T-helper 17 cell (primary cell): ENCODE data around the gene AQP1. TPM values are rescaled to one million over a fixed set of nuclear protein-coding genes. Genes with fewer than 3 reads are reported as not detected.

Experiments
- ATAC-seq: fragments of 150-1000 bp; cut with Tn5 transposase; 2 replicates; pipeline ENCODE4 v1.10.0; 2021; ENCODE audit warnings: mild to moderate bottlenecking, moderate library complexity
- DNase-seq, 3 donors: peaks; one replicate each; pipeline versions ENCODE4 v3.0.0 to v3.0.0-alpha.2; 2020 to 2021
- H3K9me3 ChIP-seq: one replicate; pipeline ENCODE4 v1.7.0; 2013; ENCODE audit warnings: low read length, mild to moderate bottlenecking; ENCODE audit not compliant: control insufficient read depth, poor library complexity, severe bottlenecking
- H3K27ac Mint-ChIP-seq: one replicate; pipeline ENCODE4 v1.8.0; 2022; ENCODE audit warnings: mild to moderate bottlenecking, moderate library complexity, mixed read lengths
- H3K27me3 Mint-ChIP-seq: one replicate; pipeline ENCODE4 v1.8.0; 2022; ENCODE audit warnings: mixed read lengths
- H3K36me3 Mint-ChIP-seq: one replicate; pipeline ENCODE4 v1.8.0; 2022; ENCODE audit warnings: low read depth, mixed read lengths
- H3K4me1 Mint-ChIP-seq: one replicate; pipeline ENCODE4 v1.8.0; 2022; ENCODE audit warnings: mild to moderate bottlenecking, mixed read lengths
- H3K4me3 Mint-ChIP-seq: one replicate; pipeline ENCODE4 v1.8.0; 2022; ENCODE audit warnings: mild to moderate bottlenecking, moderate library complexity, mixed read lengths
- total RNA-seq, 4 donors: library from RNA in 2 of 4; stranded (reverse) in 2 of 4; gene quantifications; one replicate each; pipeline ENCODE4 v1.2.3 and lab custom pipeline; 2022 to 2026

The AQP1 gene
- total RNA-seq, 2 donors from 2014 or later, result 0.35 to 0.83 TPM

GRCh38 chr7:30932562-30932961, 20.9 kb downstream of the AQP1 start:
- Mint-ChIP-seq H3K36me3 (no peaks in the 10 kb centered on the region), H3K27ac (no peak overlapping the region), H3K4me3 (no peak overlapping the region), H3K27me3 (peaks cover 27% of the 10 kb centered on the region), H3K4me1 (no peaks in the 10 kb centered on the region)
- ATAC-seq (no peak), DNase-seq (no peak)
- H3K9me3 ChIP-seq, result no peaks in the 10 kb centered on the region

DNA sequence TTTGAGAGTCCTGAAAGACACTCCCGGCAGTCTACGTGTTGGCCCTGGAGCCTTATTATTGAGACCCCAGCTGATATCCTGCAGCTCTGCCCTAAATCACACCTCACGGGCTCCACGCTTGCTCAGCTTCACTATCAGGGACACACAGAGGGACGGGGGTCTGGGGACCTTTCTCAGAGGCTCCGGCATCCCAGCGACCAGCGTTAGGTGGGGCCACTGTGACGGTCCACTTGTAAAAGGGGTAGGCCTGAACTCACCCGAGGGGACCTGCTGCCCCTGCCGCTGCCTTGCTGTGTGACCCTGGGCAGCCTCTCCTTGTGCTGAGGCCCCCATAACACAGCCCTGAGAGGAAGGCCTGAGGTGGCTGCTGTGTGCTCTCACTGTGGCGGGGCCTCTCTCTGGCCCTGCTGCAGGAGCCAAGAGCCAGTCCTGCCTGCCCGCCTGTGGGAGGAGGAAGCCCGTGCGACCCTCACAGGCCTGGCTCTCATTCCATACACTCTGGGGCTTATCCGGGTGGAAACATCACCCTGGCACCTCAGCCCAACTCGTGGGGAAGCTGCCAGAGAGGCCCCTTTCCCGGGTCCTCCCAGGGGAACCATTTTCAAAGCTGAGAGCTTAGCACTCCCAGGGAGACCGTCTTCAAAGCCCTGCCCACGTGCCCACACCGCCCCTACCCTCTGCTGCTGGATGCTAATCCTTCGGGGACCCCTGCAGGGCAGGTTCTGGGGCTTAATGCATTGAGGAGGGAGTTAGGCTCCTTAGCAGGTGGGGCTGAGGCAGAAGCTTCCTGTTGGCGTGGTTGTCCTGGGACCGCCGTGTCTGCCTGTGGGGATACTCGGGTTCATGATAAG, 21.7 kb downstream of the AQP1 start:
- Mint-ChIP-seq H3K27me3 (peaks cover 29% of the 10 kb centered on the region), H3K27ac (no peak overlapping the region), H3K4me1 (no peaks in the 10 kb centered on the region), H3K36me3 (no peaks in the 10 kb centered on the region), H3K4me3 (no peak overlapping the region)
- no peak for DNase-seq
- no peaks in the 10 kb centered on the region for H3K9me3 ChIP-seq
- no peak for ATAC-seq

DNA sequence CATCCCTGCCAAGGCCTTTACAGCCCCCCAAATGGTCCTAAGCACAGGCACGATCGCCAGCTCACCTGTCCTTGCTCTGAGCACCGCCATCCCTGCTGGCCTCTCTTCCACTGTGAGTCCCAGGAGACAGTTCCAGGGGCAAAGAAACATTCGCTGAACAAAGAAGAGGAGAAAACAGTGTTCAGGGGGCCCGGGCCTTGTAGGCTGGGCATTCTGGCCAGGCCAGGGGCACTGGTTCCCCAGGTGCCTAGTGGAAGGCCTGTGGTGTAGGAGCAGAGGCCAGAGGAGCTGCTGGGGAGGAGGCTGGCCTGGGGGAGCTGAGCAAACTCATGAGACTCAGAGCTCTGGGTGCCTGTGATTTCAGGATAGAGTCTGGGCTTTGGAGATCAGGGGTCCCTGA, 22.6 kb downstream of the AQP1 start:
- no peak for DNase-seq
- Mint-ChIP-seq H3K36me3 (no peaks in the 10 kb centered on the region), H3K4me1 (no peaks in the 10 kb centered on the region), H3K27me3 (peaks cover 33% of the 10 kb centered on the region), H3K4me3 (no peak overlapping the region), H3K27ac (no peak overlapping the region)
- ATAC-seq, result no peak
- H3K9me3 ChIP-seq, result no peaks in the 10 kb centered on the region

DNA sequence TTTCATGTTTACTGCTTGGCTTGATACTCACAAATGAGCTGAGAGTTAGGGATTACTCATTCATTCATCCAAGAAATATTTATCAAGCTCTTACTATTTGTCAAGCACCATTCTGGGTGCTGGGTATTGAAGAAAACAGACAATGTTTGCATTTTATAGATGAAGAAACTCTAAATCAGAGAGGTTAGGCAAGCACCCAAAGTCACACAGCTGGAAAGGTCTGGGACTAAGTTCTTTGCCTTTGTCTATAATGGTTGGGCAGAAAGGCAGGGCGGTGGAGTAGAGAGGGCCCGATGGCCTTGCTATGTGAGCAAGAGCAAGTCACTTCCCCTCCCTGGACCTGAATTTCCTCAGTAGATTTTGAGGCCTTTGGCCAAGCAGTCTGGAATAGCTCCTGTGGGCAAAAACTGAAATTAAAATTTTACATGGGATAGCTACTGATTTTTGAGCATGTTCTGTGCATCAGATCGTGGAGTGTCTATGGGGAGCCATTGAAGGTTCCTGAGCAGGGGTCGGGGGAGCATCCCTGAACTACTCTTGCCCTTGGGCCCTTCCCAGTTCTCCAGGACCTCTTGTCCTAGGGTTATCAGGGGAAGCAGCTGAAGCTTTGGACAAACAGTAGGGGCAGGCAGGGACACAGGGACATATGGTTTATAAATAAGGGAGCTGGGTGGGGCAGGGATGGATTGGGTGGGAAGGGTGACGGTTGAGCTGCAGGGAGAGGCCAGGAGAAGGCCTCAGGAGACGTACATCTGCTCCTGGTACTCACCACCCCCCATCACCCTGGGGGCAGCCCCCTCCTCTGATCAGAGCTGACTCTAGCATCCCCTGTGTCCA, 23.3 kb downstream of the AQP1 start:
- H3K36me3 Mint-ChIP-seq, result no peaks in the 10 kb centered on the region
- no peak for ATAC-seq
- H3K9me3 ChIP-seq, result no peaks in the 10 kb centered on the region
- no peaks in the 10 kb centered on the region for H3K4me1 Mint-ChIP-seq
- H3K27me3 Mint-ChIP-seq, result peaks cover 32% of the 10 kb centered on the region
- H3K4me3 Mint-ChIP-seq, result no peak overlapping the region
- H3K27ac Mint-ChIP-seq, result no peak overlapping the region
- no peak for DNase-seq

DNA sequence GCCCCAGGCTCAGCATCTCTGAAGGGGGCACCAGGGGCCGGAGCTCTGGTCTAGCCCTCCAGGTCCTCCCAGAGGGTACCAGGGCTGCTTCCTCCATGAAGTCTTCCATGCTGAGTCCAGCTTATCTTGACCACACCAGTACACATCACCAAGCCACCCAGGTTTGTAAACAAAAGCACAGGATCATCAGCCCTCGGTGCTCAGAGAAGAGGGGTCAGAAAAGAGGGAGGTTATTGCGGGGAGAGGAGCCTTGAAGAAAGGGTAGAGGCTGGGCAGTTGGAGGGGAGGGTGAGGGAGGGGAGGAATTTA, 23.9 kb downstream of the AQP1 start:
- Mint-ChIP-seq H3K27me3 (peaks cover 32% of the 10 kb centered on the region), H3K4me3 (no peak overlapping the region), H3K27ac (no peak overlapping the region), H3K36me3 (no peaks in the 10 kb centered on the region), H3K4me1 (no peaks in the 10 kb centered on the region)
- no peaks in the 10 kb centered on the region for H3K9me3 ChIP-seq
- ATAC-seq (no peak), DNase-seq (no peak)

GRCh38 chr7:30936650-30937245, 25.1 kb downstream of the AQP1 start:
- no peaks in the 10 kb centered on the region for H3K9me3 ChIP-seq
- no peaks in the 10 kb centered on the region for H3K4me1 Mint-ChIP-seq
- H3K36me3 Mint-ChIP-seq, result no peaks in the 10 kb centered on the region
- H3K4me3 Mint-ChIP-seq, result no peak overlapping the region
- peaks cover 33% of the 10 kb centered on the region for H3K27me3 Mint-ChIP-seq
- peak overlapping the region; percentile 45 for H3K27ac Mint-ChIP-seq
- DNase-seq, result no peak
- ATAC-seq, result no peak

DNA sequence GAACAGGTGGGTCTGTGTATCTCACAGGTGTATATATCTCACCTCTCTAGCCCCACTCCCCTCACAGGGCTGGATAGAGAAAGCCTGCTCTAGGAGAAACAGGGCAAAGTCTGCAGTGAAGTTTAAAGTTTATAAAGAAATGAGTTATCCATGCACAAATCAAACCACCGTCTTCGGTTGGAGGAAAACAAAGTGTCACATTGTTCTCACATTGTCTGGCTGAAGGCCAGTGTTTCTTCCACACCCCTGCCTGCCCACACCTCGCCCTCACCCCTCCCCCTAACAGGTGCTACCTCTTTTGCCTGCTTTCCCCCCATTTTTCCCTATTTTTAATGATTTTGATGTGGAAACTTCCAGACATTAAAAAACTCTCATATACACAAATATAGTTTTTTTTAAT, 25.8 kb downstream of the AQP1 start:
- ATAC-seq, result no peak
- Mint-ChIP-seq H3K4me1 (no peaks in the 10 kb centered on the region), H3K36me3 (no peaks in the 10 kb centered on the region)

GRCh38 chr7:30938435-30939316, 27.0 kb downstream of the AQP1 start:
- no peaks in the 10 kb centered on the region for H3K9me3 ChIP-seq
- H3K4me3 Mint-ChIP-seq, result no peak overlapping the region
- no peak overlapping the region for H3K27ac Mint-ChIP-seq
- ATAC-seq (peak; percentile 63), DNase-seq (peak in 2 of 3 donors; percentile 38 to 51)
- peaks cover 45% of the 10 kb centered on the region for H3K27me3 Mint-ChIP-seq
- H3K36me3 Mint-ChIP-seq, result no peaks in the 10 kb centered on the region
- H3K4me1 Mint-ChIP-seq, result no peaks in the 10 kb centered on the region

More for the DNA sequence above, 25.8 kb downstream of the AQP1 start:
- no peak for DNase-seq
- peaks cover 36% of the 10 kb centered on the region for H3K27me3 Mint-ChIP-seq
- no peaks in the 10 kb centered on the region for H3K9me3 ChIP-seq
- H3K27ac Mint-ChIP-seq, result no peak overlapping the region
- no peak overlapping the region for H3K4me3 Mint-ChIP-seq

GRCh38 chr7:30941582-30942323, 30.1 kb downstream of the AQP1 start:
- no peaks in the 10 kb centered on the region for H3K9me3 ChIP-seq
- Mint-ChIP-seq H3K27ac (no peak overlapping the region), H3K4me1 (no peaks in the 10 kb centered on the region), H3K27me3 (peaks cover 39% of the 10 kb centered on the region), H3K4me3 (no peak overlapping the region), H3K36me3 (no peaks in the 10 kb centered on the region)
- ATAC-seq, result no peak
- no peak for DNase-seq

DNA sequence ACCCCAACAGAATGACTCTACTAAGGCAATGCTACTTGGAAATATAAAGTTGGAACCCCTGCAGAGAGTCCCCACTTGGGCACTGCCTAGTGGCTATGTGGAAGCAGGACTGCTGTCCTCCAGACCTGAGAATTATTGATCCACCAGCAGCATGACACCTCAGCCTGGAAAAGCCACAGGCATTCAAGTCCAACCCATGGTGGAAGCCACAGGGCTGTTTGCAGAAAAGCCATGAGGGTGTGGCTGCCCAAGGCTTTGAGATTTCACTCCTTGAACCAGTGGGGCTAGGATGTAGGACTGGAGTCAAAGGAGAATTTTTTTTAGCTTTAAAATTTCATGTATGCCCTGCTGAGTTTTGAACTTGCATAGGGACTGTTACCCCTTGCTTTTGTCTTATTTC, 38.5 kb downstream of the AQP1 start:
- peaks cover 3% of the 10 kb centered on the region for H3K9me3 ChIP-seq
- H3K4me1 Mint-ChIP-seq, result no peaks in the 10 kb centered on the region
- DNase-seq (no peak), ATAC-seq (no peak)
- H3K36me3 Mint-ChIP-seq, result no peaks in the 10 kb centered on the region
- no peak overlapping the region for H3K27ac Mint-ChIP-seq
- no peaks in the 10 kb centered on the region for H3K27me3 Mint-ChIP-seq
- no peak overlapping the region for H3K4me3 Mint-ChIP-seq

DNA sequence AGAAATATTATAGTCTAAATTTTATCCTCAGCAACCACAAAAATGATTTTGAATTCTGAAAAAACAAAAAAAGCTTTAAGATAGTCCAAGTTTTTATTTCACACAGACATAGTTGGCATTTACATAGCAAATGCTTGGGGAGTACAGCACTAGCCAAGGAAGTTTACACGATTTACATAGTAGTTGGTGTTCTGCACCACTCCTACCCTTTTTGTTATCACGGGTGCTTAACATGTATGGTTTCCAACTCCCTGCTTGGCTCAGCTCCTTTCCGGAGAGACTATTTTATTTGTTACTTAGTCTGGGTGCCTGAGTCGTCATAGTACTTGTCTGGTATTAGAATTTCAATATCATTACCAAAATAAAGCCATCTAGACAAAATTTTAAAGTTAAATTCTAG, 43.3 kb downstream of the AQP1 start:
- DNase-seq (no peak), ATAC-seq (no peak)
- no peak overlapping the region for H3K27ac Mint-ChIP-seq
- no peak overlapping the region for H3K4me3 Mint-ChIP-seq
- no peaks in the 10 kb centered on the region for H3K27me3 Mint-ChIP-seq
- no peaks in the 10 kb centered on the region for H3K36me3 Mint-ChIP-seq
- no peaks in the 10 kb centered on the region for H3K9me3 ChIP-seq
- H3K4me1 Mint-ChIP-seq, result no peaks in the 10 kb centered on the region

DNA sequence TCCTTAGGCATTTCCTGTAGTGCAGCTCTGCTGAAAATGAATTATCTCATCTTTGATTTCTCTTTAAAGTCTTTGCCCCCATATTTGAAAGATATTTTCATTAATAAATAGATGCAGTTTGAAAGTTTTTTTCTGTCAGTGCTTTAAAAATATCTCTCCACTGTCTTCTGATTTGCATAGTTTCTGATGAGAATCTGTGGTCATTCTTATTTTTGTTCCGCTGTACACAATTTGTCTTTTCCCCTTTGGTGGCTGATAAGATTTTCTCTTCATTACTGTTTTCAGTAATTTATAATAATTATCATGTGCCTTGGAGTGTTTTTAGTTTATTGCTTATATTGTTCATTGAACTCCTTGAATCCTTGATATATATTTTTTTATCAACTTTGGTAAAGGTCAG, 45.1 kb downstream of the AQP1 start:
- Mint-ChIP-seq H3K4me1 (no peaks in the 10 kb centered on the region), H3K27me3 (no peaks in the 10 kb centered on the region), H3K27ac (no peak overlapping the region), H3K36me3 (no peaks in the 10 kb centered on the region), H3K4me3 (no peak overlapping the region)
- no peaks in the 10 kb centered on the region for H3K9me3 ChIP-seq
- DNase-seq (no peak), ATAC-seq (no peak)
